ACHN (cell line): ENCODE measurements around the gene KSR2.

Source experiments
- DNase-seq: peaks from one replicate; pipeline ENCODE4 v3.0.0-alpha.2; 2015
- in situ Hi-C: cut with HindIII; loops from 2 replicates; pipeline ENCODE4 v1.10.0; 2017; ENCODE audit warnings: low sequenced_read_pairs, low pct_ligation_motif_present, low pct_unique_long_range_greater_than_20kb

KSR2 gene

DNA sequence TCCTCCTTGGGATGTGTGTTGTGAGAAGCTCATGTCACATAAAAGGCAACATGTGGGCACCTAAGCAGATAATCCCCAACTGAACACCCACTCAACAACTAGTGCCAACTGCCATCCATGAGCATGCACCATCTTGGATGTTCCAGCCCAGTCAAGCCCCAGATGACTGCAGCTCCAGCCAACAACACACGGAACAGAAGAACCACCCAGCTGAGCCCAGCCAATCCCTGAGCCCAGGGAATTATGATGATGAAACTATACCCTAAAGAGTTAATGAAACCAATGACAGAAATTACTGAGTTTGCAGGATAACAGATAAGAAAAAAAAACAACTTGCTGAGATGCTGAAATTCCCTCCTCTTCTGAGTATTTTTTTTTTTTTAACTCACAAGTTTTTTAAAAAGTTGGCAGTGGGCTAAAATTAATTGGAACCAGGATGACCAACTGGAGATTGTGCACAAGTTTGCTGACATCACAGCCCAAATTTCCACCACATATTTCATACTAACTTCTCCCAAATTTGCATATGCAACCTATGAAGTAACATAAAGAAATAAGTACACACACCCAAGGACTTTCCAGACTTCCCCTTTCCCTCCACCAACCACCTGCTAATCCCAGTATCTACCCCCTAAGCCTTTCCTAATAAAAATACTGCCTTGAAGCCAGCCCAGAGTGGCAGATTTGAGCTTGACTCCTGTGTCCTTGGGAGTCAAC, 124.5 kb downstream of the KSR2 start:
- in situ Hi-C loops, result loop anchor here (25.0 kb wide), 3 partner anchors 157 to 482 kb away; partner anchors contain the start of gene NOS1

DNA sequence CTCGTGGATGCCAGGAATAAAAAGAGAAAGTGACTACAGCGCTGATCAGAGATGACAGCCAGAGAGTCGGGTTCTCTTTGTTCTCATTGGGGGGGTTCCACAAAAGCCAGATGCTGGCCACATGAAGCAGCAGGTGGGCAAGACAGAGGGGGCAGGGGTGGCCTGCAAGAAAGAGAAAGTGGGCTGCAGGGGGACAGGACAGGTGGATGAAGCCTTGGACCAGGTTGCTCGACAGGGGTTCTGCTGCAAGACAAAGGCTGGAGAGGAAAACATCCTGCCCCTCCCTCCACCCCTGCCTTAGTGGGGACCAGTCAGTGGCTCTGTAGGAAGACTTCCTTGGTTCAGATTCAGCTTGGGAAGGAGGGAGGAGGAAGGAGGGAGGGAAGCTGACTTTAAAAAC, 126.2 kb downstream of the KSR2 start:
- DNase-seq, result no peak
- in situ Hi-C loops, result loop anchor here (25.0 kb wide), 3 partner anchors 155 to 480 kb away; partner anchors contain the start of gene NOS1

More for the DNA sequence above, 124.5 kb downstream of the KSR2 start:
- no peak for DNase-seq

DNA sequence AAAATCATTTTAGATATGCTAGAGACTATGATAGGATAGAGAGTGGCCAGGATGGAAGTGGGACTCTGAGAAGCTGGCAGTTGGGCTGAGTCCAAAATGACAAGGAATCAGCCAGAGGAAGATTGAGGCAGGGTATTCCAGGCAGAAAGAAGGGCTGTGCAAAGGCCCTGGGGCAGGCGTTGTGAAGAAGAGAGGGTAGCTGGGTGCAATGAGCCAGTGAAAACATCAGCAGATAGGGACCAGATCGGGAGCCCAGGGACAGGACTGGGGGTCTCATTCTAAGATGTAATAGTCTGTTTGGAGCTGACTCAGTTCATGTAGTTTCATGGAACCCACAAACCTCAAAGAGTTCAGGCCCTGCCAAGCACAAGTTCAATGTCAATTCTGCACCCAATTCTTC, 126.6 kb downstream of the KSR2 start:
- in situ Hi-C loops, result loop anchor here (25.0 kb wide), 3 partner anchors 155 to 480 kb away; partner anchors contain the start of gene NOS1
- no peak for DNase-seq

DNA sequence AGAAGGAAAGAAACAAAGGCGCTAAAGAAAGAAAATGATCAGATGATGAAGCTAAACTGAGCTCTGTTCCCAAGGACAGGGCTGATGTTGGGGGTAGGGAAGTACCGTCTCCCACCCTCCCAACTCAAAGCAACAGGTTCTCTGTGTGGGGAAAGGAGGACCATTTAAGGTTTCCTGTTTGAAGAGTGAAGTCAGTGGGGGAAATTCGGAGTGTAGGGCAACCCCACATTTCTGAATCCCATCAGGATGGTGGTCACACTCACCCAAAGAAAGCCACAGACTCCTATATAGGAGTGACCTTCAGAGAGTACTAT, 131.1 kb downstream of the KSR2 start:
- no peak for DNase-seq
- in situ Hi-C loops, result loop anchor here (25.0 kb wide), 3 partner anchors 150 to 475 kb away; partner anchors contain the start of gene NOS1

DNA sequence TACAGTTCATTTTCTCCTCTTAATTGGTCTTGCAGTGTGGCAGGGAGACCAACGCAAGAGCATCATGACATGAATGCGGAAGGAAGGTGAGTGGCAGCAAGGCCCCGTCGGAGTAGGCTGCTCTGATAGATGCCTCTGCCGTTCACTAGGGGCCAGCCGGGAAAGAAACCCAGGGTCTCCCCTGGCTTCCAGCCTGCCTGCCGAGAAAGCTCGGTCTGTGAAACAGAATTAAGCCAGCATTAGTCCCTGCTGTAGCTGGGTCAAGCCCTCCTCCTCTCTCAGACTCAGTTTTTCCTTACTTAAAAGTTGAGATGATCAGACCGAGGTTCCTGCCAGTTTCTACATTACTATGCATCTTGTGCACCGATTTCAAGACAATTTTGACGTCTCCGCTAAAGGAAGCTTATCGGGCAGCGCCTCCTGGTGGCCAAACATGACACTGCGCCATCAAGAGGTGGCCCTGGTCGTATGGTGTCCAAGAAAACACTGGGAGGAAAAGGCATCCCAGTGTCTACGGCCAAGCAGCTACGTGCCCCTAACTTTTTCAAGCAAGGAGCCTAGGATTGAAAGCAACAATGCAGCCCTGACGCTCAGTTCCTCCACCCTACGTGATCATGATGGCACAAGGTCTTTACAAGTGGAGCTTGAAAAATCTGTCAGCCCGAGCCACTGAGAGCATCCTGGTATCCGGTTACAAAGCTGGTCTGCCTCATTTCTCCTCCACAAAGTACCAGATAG, 131.6 kb downstream of the KSR2 start:
- DNase-seq, result peak; percentile 88
- in situ Hi-C loops, result loop anchor here (25.0 kb wide), 3 partner anchors 150 to 475 kb away; partner anchors contain the start of gene NOS1

DNA sequence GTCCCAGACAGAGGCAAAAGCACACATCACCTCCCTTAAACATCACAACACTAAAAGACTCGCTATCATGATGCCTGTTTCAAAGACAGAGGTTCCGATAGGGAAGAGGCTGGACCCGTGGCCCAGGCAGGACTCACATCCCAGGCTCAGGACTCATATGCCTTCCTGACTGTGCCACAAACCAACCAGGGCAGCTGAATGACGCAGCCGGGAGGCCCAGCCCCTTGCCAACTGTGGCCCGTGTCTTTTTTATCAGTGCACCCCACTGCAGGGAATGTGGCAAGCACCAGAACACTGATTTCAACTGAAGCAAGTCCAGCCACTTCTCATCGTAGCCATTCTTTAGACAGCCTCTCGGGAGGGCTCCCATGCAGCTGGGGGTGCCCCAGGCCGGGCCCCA, 132.3 kb downstream of the KSR2 start:
- in situ Hi-C loops, result loop anchor here (25.0 kb wide), 3 partner anchors 149 to 474 kb away; partner anchors contain the start of gene NOS1
- no peak for DNase-seq

DNA sequence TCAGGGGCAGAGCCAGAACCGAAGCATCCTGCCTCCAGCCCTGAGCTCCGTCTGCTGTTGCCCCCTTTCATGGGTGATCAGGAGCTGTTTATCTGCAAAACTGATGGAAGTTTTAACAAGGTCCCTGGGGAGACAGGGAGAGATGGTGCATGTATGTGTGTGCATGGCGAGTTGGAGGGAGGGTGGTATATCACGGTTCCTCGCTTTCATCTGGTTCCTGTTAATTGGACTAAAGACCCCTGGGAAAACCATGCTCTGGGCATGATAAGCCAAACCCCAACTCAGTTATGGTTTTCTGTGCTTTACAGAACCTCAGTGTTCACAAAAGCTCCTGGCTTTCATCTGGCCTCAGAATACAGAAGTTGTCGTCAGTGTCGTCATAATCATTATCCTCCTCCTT, 133.6 kb downstream of the KSR2 start:
- in situ Hi-C loops, result loop anchor here (25.0 kb wide), 3 partner anchors 148 to 473 kb away; partner anchors contain the start of gene NOS1
- DNase-seq, result no peak

DNA sequence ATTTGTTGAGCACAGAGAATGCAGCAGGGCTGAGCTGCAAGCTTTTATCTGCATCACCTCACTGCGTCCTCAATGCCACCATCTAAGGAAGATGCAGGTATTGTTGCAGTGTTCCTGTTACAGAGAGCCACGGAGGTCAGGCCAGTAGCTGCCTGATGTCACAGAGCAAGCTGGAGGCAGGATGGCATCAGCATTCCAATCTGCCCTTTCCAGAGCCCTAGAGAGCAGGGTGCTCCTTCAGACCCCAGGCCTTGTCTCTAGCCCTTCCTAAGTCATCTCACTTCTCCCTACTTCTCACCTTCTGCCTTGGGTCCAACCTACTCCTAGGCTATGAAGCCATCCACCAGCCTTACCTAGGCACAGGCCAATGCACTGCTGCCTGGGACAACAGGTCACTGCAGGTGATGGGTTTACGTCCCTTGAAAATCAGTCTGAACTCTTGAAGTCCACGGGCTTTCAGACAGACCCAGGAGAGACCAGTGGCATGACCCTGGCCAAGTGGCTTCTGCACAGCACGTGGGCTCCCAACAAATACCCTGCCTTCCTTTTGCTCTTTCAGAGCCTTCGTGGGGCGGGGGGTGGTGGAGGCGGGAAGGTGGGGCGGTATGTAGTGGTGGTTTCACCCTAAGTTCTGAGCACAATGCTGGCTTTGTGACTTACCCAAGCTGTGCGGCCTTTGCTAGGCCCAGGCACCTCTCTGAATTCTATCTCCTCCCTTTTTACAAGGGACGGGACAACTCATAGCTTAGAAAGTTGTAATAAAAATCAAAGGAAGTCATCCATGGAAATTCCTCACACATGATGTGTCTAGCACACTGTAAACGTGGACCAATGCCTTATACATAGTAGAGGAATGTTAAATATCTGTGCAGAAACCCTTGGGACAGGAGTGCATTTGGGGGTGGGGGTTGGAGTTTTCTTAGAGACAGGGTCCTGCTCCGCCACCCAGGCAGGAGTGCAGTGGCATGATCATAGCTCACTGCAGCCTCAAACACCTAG, 136.0 kb downstream of the KSR2 start:
- peak; percentile 98 for DNase-seq
- in situ Hi-C loops, result loop anchor here (25.0 kb wide), 3 partner anchors 145 to 470 kb away; partner anchors contain the start of gene NOS1

DNA sequence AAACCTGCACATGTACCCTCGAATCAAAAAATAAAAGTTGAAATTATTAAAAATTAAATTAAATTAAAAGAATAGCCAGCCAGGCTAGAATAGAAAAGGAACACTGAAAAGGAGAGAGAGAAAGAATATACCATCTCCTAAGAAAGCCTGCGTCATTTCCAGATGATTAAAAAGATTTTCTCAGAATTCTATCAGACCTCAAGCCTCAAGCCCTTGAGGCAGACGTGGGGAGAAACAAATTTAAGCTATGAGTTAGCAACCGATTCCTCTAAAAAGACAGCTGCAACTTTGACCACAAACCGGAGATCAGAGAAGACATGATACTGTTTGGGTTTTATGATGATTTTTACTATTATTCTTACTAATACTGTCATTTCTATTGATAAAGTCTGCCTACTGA, 138.3 kb downstream of the KSR2 start:
- in situ Hi-C loops, result loop anchor here (25.0 kb wide), 3 partner anchors 143 to 468 kb away; partner anchors contain the start of gene NOS1

DNA sequence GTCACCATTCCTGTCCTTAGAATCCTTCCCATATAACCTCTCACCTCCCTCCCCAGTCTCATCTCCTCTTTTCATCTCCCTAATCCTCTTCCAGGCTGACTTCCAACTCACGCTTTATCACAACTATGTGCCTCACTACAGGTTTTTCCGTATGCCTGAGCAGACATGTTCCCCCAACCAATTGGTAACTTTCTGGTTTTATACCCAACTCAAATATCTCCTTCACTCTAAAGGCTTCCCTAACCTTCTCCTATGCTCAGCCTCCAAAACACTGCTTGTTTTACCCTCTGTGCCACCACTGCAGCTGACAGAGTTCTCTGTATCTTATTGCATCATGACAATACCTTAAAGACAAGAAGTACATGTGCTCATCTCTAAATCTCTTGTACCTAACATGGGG, 139.7 kb downstream of the KSR2 start:
- DNase-seq, result no peak
- in situ Hi-C loops, result loop anchor here (25.0 kb wide), 3 partner anchors 142 to 467 kb away; partner anchors contain the start of gene NOS1

More for the DNA sequence above, 138.3 kb downstream of the KSR2 start:
- no peak for DNase-seq

DNA sequence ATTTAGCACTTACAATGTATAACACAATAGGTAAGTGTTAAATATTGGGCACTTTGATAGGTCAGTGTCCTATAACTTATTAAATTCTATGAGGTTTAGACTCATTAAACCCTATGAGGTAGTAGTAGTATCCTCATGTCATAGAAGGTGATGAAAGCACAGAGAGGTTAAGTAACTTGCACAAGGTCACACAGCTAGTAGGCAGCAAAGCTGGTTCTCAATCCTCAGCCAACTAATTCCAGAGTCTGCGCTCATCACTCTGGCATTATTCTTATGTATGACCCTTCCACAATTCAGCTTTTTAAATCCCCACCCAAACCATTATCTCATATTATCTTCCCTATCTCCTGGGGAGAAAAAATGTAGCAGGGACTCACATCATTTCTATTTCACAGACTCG, 141.1 kb downstream of the KSR2 start:
- no peak for DNase-seq
- in situ Hi-C loops, result loop anchor here (25.0 kb wide), 3 partner anchors 140 to 465 kb away; partner anchors contain the start of gene NOS1

DNA sequence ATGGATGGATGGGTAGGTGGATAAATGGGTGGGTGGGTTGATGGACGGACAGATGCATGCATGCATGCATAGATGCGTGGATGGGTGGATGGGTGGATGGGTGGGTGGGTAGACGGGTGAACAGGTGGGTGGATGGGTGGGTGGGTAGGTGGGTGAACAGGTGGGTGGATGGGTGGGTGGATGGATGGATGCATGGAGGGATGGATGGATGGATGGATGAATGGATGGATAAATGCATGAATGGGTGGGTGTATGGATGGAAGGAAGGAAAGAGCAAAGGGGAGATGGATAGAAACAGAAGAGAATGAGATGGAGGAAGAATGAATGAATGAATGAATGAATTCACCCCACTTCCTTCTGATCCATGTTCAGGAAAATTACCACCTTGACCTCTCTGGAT, 143.0 kb downstream of the KSR2 start:
- DNase-seq, result no peak
- in situ Hi-C loops, result loop anchor here (25.0 kb wide), 3 partner anchors 139 to 464 kb away; partner anchors contain the start of gene NOS1

DNA sequence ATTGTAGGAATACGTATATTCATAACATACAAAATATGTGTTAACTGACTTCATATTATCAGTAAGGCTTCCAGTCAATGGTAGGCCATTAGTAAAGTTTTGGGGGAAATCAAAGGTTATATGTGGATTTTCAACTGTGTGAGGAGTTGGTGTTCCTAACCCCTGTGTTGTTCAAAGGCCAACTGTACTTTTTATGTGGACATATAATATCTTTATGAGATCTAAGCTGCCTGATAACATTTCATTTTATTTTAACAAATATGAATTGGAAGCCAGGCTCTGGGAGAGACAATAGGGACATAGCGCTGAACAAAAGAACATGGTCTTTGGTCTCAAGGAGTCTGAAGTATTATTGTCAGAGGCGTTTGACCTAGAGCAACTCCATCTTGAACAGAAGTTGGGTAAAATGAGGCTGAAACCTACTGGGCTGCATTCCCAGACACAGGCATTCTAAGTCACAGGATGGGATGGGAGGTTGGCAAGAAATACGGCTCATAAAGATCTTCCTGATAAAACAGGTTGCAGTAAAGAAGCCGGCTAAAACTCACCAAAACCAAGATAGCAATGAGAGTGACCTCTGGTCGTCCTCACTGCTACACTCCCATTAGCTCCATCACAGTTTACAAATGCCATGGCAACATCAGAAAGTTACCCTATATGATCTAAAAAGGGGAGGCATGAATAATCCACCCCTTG, 147.2 kb downstream of the KSR2 start:
- DNase-seq, result no peak
- in situ Hi-C loops, result no loop called here

DNA sequence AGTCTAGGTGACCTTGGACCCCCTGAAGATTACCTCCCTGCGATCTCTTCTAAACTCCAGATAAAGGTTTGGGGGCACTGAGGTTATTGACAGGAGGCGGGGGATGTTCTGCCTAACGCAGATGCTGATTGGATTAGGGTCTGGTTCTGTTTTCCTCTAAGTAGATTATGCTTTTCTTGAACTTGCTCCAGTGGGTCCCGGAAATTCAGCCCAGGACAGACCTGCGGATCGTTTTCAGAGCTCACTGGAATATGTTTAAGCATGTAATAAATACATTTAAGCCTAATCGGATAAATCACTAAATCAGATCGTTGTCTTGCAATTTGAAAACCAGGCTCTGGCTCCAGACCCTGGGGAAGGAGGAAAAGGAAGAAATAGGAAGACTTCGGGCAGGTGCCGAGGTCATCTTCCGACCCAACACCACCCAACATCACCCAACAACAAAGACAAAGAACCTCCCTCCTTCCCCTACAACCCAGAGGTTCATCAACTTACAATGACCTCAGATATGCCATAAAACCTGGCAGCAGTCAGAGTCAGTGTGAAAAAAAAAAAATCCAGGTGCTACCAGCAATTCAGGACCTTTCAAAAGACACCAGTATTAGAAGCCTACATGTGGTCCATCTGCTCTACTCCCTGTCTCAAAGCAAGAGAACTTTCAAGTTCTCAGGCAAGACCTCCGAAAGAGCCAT, 148.4 kb downstream of the KSR2 start:
- in situ Hi-C loops, result no loop called here
- no peak for DNase-seq

DNA sequence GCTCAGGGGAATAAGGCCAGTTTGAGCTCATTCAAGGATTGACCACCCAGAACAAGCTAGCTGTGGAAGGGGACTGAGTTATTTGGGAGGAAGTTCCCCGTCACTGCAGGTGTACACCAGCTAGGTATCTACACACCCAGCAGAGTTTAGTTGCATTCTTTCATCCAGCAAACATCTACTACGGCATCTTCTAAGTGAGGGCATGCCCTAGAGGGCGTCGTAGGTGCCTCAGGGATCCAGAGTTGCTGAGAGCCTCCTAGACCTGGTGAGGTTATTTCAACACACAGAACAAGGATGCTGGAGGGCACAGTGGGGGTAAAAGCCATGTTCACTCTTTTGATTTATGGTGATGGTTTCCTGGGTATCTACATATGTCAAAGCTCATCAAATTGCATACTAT, 149.6 kb downstream of the KSR2 start:
- DNase-seq, result no peak
- in situ Hi-C loops, result no loop called here

DNA sequence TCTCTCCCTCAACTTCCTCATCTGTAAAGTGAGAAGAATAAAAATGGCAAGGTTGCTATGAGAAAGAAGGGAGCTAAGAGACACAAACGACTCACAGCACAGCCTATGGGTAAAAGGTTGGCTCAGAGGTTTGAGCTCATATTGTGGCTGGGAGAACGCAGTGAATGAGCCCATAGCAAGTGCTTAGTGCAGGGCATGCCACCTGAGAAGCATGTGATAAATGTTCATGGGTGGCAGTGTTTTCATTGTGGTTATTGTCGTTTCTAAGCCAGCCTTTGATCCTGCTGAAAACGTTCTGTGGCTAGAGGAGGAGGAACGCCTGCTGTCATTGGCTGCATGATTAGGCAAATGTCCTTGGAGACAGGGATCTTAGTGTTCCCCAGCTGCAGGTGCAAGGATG, 150.4 kb downstream of the KSR2 start:
- no peak for DNase-seq
- in situ Hi-C loops, result no loop called here

DNA sequence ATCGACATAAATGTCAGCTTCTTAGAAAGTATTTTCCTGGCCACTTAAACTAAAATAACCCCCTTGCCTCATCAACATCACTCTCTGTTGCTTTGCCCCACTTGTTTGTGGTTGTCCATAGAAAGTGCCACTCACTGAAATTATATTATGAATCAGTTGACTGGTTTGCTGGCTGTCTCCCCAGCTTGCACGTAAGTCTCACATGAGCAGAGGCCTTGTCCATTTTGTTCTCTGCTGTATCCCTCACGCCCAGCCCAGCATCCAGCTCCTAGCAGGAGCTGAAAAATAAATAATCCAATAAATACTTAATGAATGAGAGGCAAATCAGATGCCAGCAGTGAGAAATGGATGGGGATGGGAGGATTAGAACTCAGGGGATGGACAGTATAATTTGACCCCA, 159.3 kb downstream of the KSR2 start:
- DNase-seq, result no peak
- in situ Hi-C loops, result no loop called here
